Caco-2 (cell line): ENCODE data around the gene ZBTB6. TPM values are rescaled to one million over a fixed set of nuclear protein-coding genes. Genes with fewer than 3 reads are reported as not detected.

Source experiments
- BruUV-seq: library from RNA; stranded (reverse); fragments of 400-500 nt; replicated peaks from 2 replicates; lab custom pipeline; 2021; lab: Mats Ljungman, UMichigan
- CTCF ChIA-PET: fragments of 300-600 bp; sonication (Branson Sonifier 250); formaldehyde crosslinking; loops from one replicate; lab custom pipeline; 2022; ENCODE audit warnings: antibody characterized with exemption; lab: Charles Lee
- POLR2A ChIA-PET: fragments of 300-600 bp; sonication (Branson Sonifier 250); formaldehyde crosslinking; loops from one replicate; lab custom pipeline; 2022; ENCODE audit warnings: antibody characterized with exemption; lab: Charles Lee
- DNase-seq, 2 experiments: peaks; one replicate each; pipeline versions ENCODE4 v3.0.0 to v3.0.0-alpha.2; 2020 to 2022
- H3K27me3 ChIP-seq: replicated peaks from 2 replicates; pipeline ENCODE4 v1.6.0; 2011; ENCODE audit warnings: low read length; ENCODE audit not compliant: control insufficient read depth, insufficient read depth
- H3K36me3 ChIP-seq: 2 replicates; pipeline ENCODE4 v1.5.1; 2011; ENCODE audit warnings: low read length; ENCODE audit not compliant: control insufficient read depth, insufficient read depth
- H3K4me1 ChIP-seq: fragments of 250-450 bp; sonication (Bioruptor Pico); 2 replicates; pipeline ENCODE4 v1.5.1; 2020; ENCODE audit warnings: mild to moderate bottlenecking
- H3K4me3 ChIP-seq: 2 replicates; pipeline ENCODE4 v1.5.1; 2011; ENCODE audit warnings: low read depth, mild to moderate bottlenecking, control low read depth, low read length
- H3K9me3 ChIP-seq: fragments of 250-450 bp; sonication (Bioruptor Pico); 2 replicates; pipeline ENCODE4 v1.5.1; 2020; ENCODE audit warnings: mild to moderate bottlenecking, moderate library complexity
- H3K27ac Mint-ChIP-seq: one replicate; pipeline ENCODE4 v1.8.0; 2022; ENCODE audit warnings: mixed read lengths; ENCODE audit not compliant: unreplicated experiment
- H3K27me3 Mint-ChIP-seq: one replicate; pipeline ENCODE4 v1.8.0; 2022; ENCODE audit warnings: mixed read lengths; ENCODE audit not compliant: insufficient read depth, unreplicated experiment
- H3K36me3 Mint-ChIP-seq: one replicate; pipeline ENCODE4 v1.8.0; 2022; ENCODE audit warnings: mild to moderate bottlenecking, mixed read lengths; ENCODE audit not compliant: insufficient read depth, unreplicated experiment
- H3K4me1 Mint-ChIP-seq: one replicate; pipeline ENCODE4 v1.8.0; 2022; ENCODE audit warnings: low read depth, mixed read lengths; ENCODE audit not compliant: unreplicated experiment
- H3K4me3 Mint-ChIP-seq: one replicate; pipeline ENCODE4 v1.8.0; 2022; ENCODE audit warnings: mild to moderate bottlenecking, moderate library complexity, mixed read lengths; ENCODE audit not compliant: unreplicated experiment
- H3K9me3 Mint-ChIP-seq: one replicate; pipeline ENCODE4 v1.8.0; 2022; ENCODE audit warnings: mixed read lengths; ENCODE audit not compliant: unreplicated experiment
- intact Hi-C: fragments of 100-400 bp; cut with micrococcal nuclease; formaldehyde crosslinking; loops from one replicate; pipeline ENCODE4 v1.10.0; 2022; ENCODE audit not compliant: unreplicated experiment
- total RNA-seq: library from RNA; stranded (reverse); gene quantifications from 2 replicates; pipeline ENCODE4 v1.2.3, GENCODE V29; 2022
- TF ChIP-seq, protein P1 (sequence below), 2 experiments: fragments of 200-600 bp in 1 of 2; IDR thresholded peaks; 1 replicate in 1 of 2; 2 replicates in 1 of 2; pipeline versions ENCODE4 v1.5.1 to v1.8.0; 2011 to 2022; ENCODE audit warnings: antibody characterized with exemption in 1 of 2, control low read depth in 1 of 2, inconsistent platforms in 1 of 2, low read depth in 1 of 2, low read length in 1 of 2, mild to moderate bottlenecking in 1 of 2, moderate library complexity in 1 of 2; ENCODE audit not compliant: insufficient read depth in 1 of 2, severe bottlenecking in 1 of 2, unreplicated experiment in 1 of 2

The ZBTB6 gene
- total RNA-seq, 1 experiment from 2014 or later: 7.2 TPM

DNA sequence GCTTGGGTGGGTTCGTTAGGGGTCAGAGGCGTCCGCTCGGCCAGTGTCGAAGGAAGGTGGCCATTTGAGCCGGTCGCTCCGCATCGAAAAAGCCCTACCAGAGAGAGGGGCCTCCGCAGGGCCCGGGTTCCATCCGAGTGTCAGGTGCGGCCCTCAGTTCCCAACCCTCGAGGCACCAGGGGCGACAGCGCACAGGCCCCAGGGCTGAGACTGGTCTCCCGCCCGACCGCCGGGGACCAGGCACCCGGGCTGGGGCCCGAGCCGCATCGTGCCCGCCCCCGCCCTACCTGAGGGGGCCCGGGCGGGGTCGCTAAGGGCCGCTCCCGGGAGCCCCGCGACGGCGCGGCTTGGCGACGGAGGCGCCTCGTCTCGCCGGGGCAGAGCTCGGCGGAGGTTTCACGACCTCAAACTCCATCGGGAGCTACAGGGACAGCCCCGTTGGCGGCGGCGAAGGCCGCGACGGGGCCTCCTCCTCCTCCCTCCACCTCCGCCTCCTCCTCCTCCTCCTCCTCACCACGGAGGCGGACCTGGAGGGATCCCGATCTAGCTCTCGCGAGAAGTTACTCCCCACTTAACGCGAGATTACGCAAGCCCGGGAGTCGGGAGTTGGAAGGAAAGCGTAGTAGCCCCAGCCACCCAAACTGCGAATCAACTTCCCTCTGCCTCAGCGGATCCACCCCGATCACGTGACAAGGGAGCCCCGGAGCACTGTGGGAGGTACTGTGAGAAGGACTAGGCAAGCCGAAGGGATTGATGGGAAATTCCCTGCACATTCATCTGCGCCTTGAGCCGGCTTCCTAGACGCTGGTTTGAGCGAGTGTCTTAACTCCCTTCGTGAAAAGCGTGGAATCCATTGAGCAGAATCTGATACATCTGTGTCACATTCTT, 8.1 kb downstream of the ZBTB6 start, which contains the start of gene RC3H2:
TSS of gene RC3H2 (minus strand) at position 537 of the 888 bp plus-strand sequence. CDS start 7,850 bp downstream, outside the sequence.
- CTCF ChIA-PET: no interaction called here
- intact Hi-C loops: loop anchor here (1.0 to 2.0 kb wide), 4 partner anchors 8 to 86 kb away; partner anchors contain the start of genes ZBTB26 and ZBTB6
- TSS peak; percentile 40 for BruUV-seq
- peak; percentile 99 to 100 for DNase-seq
- H3K4me3 ChIP-seq: peak within 1 kb of the TSS; percentile 70
- Mint-ChIP-seq H3K9me3 (no peaks in the 10 kb centered on the region), H3K4me1 (no peaks in the 10 kb centered on the region), H3K36me3 (peaks cover 23% of the 10 kb centered on the region), H3K27me3 (no peaks in the 10 kb centered on the region), H3K4me3 (peak within 1 kb of the TSS; percentile 86), H3K27ac (peak within 1 kb of the TSS; percentile 90)
- no peaks in the 10 kb centered on the region; the same call in 1 of the 2 replicates for H3K4me1 ChIP-seq
- POLR2A ChIA-PET: interaction anchor here (0.6 to 1.1 kb wide), 7 partner anchors 9 to 195 kb away, joined by 3 to 19 read pairs (median 3); partner anchors contain the start of genes RABGAP1 and ZBTB26
- no peaks in the 10 kb centered on the region for H3K36me3 ChIP-seq
- H3K27me3 ChIP-seq: no peaks in the 10 kb centered on the region
- no peaks in the 10 kb centered on the region for H3K9me3 ChIP-seq
- TF ChIP-seq, protein P1, sequence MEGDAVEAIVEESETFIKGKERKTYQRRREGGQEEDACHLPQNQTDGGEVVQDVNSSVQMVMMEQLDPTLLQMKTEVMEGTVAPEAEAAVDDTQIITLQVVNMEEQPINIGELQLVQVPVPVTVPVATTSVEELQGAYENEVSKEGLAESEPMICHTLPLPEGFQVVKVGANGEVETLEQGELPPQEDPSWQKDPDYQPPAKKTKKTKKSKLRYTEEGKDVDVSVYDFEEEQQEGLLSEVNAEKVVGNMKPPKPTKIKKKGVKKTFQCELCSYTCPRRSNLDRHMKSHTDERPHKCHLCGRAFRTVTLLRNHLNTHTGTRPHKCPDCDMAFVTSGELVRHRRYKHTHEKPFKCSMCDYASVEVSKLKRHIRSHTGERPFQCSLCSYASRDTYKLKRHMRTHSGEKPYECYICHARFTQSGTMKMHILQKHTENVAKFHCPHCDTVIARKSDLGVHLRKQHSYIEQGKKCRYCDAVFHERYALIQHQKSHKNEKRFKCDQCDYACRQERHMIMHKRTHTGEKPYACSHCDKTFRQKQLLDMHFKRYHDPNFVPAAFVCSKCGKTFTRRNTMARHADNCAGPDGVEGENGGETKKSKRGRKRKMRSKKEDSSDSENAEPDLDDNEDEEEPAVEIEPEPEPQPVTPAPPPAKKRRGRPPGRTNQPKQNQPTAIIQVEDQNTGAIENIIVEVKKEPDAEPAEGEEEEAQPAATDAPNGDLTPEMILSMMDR (IDR thresholded peaks at IDR 0.05; ENCODE audit: insufficient read depth in 1 of 2, low read depth in 1 of 2, low read length in 1 of 2, severe bottlenecking in 1 of 2, unreplicated experiment in 1 of 2): no peak

GRCh38 chr9:122904466-122904822, 8.7 kb downstream of the ZBTB6 start:
- POLR2A ChIA-PET: interaction anchor here (1.1 to 1.2 kb wide), 2 partner anchors 27 to 36 kb away, joined by 3 to 4 read pairs; partner anchors contain the start of genes RABGAP1 and ZBTB26
- BruUV-seq: no TSS peak
- Mint-ChIP-seq H3K36me3 (peaks cover 18% of the 10 kb centered on the region), H3K4me1 (no peaks in the 10 kb centered on the region), H3K27me3 (no peaks in the 10 kb centered on the region), H3K4me3 (peak overlapping the region; percentile 86), H3K9me3 (no peaks in the 10 kb centered on the region), H3K27ac (peak overlapping the region; percentile 90)
- CTCF ChIA-PET: no interaction called here
- Histone ChIP-seq H3K4me3 (peak overlapping the region; percentile 70), H3K27me3 (no peaks in the 10 kb centered on the region), H3K36me3 (no peaks in the 10 kb centered on the region), H3K9me3 (no peaks in the 10 kb centered on the region), H3K4me1 (no peaks in the 10 kb centered on the region; the same call in 1 of the 2 replicates)
- DNase-seq: peak; percentile 51 to 62
- TF ChIP-seq, protein P1 (IDR thresholded peaks at IDR 0.05; ENCODE audit: insufficient read depth in 1 of 2, low read depth in 1 of 2, low read length in 1 of 2, severe bottlenecking in 1 of 2, unreplicated experiment in 1 of 2): no peak
- intact Hi-C loops: loop anchor here (2.0 kb wide), 2 partner anchors 26 to 86 kb away; partner anchors contain the start of gene ZBTB26

DNA sequence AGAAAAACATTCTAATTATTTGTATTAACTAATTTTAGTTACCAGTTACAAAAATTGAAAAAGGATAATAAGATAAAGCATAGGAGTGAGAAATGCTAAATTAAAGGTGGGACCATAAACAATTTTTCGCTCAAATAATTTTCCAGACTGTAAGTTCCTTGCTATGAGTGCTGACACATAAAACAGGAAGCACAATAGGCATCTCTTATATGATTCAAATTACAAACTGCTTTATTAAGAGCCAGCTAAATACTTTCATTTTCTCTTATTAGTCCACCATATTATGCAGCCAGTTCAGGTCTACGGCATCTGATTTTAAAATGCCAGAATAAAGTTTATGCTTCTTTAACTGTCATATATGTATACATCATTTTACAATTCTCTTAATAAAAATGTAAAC, 12.3 kb downstream of the ZBTB6 start:
- CTCF ChIA-PET: no interaction called here
- H3K36me3 Mint-ChIP-seq: peaks cover 40% of the 10 kb centered on the region
- no peaks in the 10 kb centered on the region for H3K27me3 Mint-ChIP-seq
- H3K4me3 Mint-ChIP-seq: no peak overlapping the region
- no peak for DNase-seq
- no peaks in the 10 kb centered on the region for H3K27me3 ChIP-seq
- H3K4me3 ChIP-seq: no peak overlapping the region
- H3K9me3 ChIP-seq: no peaks in the 10 kb centered on the region
- H3K9me3 Mint-ChIP-seq: no peaks in the 10 kb centered on the region
- BruUV-seq: no TSS peak
- TF ChIP-seq, protein P1 (IDR thresholded peaks at IDR 0.05; ENCODE audit: insufficient read depth in 1 of 2, low read depth in 1 of 2, low read length in 1 of 2, severe bottlenecking in 1 of 2, unreplicated experiment in 1 of 2): no peak
- H3K36me3 ChIP-seq: no peaks in the 10 kb centered on the region
- H3K4me1 Mint-ChIP-seq: no peaks in the 10 kb centered on the region
- H3K27ac Mint-ChIP-seq: no peak overlapping the region
- H3K4me1 ChIP-seq: no peaks in the 10 kb centered on the region; the same call in 1 of the 2 replicates
- intact Hi-C loops: no loop called here
- POLR2A ChIA-PET: no interaction called here
